GM23338 (cell line): ENCODE results near the gene FFAR3. TPM values are rescaled to one million over a fixed set of nuclear protein-coding genes. Genes with fewer than 3 reads are reported as not detected.

ENCODE experiments used
- ATAC-seq: fragments of 200-7000 bp; cut with Tn5 transposase; 3 replicates; pipeline ENCODE4 v1.9.1; 2020
- DNase-seq: peaks from one replicate; pipeline ENCODE4 v3.0.0-alpha.2; 2015; ENCODE audit warnings: low spot score
- H2AFZ ChIP-seq: fragments of 200-600 bp; sonication (generic); 2 replicates; pipeline ENCODE4 v1.8.0; 2016; ENCODE audit warnings: antibody characterized with exemption, mild to moderate bottlenecking, moderate library complexity
- H3F3A ChIP-seq: fragments of 200-600 bp; sonication (generic); replicated peaks from 2 replicates; pipeline ENCODE4 v1.8.0; 2017; ENCODE audit warnings: antibody characterized with exemption, mixed run types, low read depth
- H3K27ac ChIP-seq: fragments of 200-600 bp; sonication (generic); 2 replicates; pipeline ENCODE4 v1.6.1; 2016; ENCODE audit warnings: low read depth
- H3K27me3 ChIP-seq: fragments of 200-600 bp; sonication (generic); 2 replicates; pipeline ENCODE4 v1.8.0; 2016; ENCODE audit warnings: mild to moderate bottlenecking, mixed run types, moderate library complexity; ENCODE audit not compliant: insufficient read depth
- H3K36me3 ChIP-seq: fragments of 200-600 bp; sonication (generic); 2 replicates; pipeline ENCODE4 v1.8.0; 2016; ENCODE audit warnings: mild to moderate bottlenecking; ENCODE audit not compliant: insufficient read depth
- H3K4me1 ChIP-seq: fragments of 200-600 bp; sonication (generic); 2 replicates; pipeline ENCODE4 v1.8.0; 2016; ENCODE audit warnings: mild to moderate bottlenecking, moderate library complexity; ENCODE audit not compliant: insufficient read depth
- H3K4me2 ChIP-seq: fragments of 200-600 bp; sonication (generic); 2 replicates; pipeline ENCODE4 v1.7.1; 2017; ENCODE audit warnings: mixed run types
- H3K4me3 ChIP-seq: fragments of 200-600 bp; sonication (generic); 2 replicates; pipeline ENCODE4 v1.6.1; 2016; ENCODE audit warnings: mixed run types
- H3K79me2 ChIP-seq: fragments of 200-600 bp; sonication (generic); replicated peaks from 2 replicates; pipeline ENCODE4 v1.8.0; 2017; ENCODE audit warnings: mild to moderate bottlenecking; ENCODE audit not compliant: insufficient read depth
- H3K9me2 ChIP-seq: fragments of 200-600 bp; sonication (generic); 2 replicates; pipeline ENCODE4 v1.8.0; 2017; ENCODE audit not compliant: insufficient read depth
- H4K20me1 ChIP-seq: fragments of 200-600 bp; sonication (generic); replicated peaks from 2 replicates; pipeline ENCODE4 v1.8.0; 2017; ENCODE audit warnings: mild to moderate bottlenecking; ENCODE audit not compliant: insufficient read depth
- H3K27ac Mint-ChIP-seq: 2 replicates; pipeline ENCODE4 v1.8.0; 2020; ENCODE audit warnings: inconsistent platforms, mild to moderate bottlenecking, moderate library complexity, mixed read lengths
- H3K27me3 Mint-ChIP-seq: 3 replicates; pipeline ENCODE4 v1.8.0; 2022; ENCODE audit warnings: low read depth, mild to moderate bottlenecking, moderate library complexity, mixed read lengths, inconsistent platforms; ENCODE audit not compliant: insufficient read depth, poor library complexity
- H3K36me3 Mint-ChIP-seq: 3 replicates; pipeline ENCODE4 v1.8.0; 2021; ENCODE audit warnings: low read depth, mild to moderate bottlenecking, inconsistent platforms, moderate library complexity, mixed read lengths
- H3K4me1 Mint-ChIP-seq: 3 replicates; pipeline ENCODE4 v1.8.0; 2020; ENCODE audit warnings: mild to moderate bottlenecking, inconsistent platforms, mixed read lengths
- H3K4me3 Mint-ChIP-seq: 3 replicates; pipeline ENCODE4 v1.8.0; 2021; ENCODE audit warnings: moderate library complexity, mild to moderate bottlenecking, inconsistent platforms, mixed read lengths
- H3K9me3 Mint-ChIP-seq: 3 replicates; pipeline ENCODE4 v1.8.0; 2020; ENCODE audit warnings: moderate library complexity, mild to moderate bottlenecking, inconsistent platforms, mixed read lengths
- CREB1 ChIP-seq: fragments of 250-450 bp; sonication (Bioruptor Pico); IDR thresholded peaks from 2 replicates; pipeline ENCODE4 v1.5.0; 2020; ENCODE audit warnings: low read depth, mild to moderate bottlenecking, moderate library complexity
- CTCF ChIP-seq, 2 experiments: fragments of 200-600 bp in 1 of 2; sonication (generic) in 1 of 2; conservative IDR thresholded peaks; 2 replicates each; pipeline versions ENCODE4 v1.5.1 to v1.6.1; 2016 to 2017; ENCODE audit warnings: antibody characterized with exemption in 2 of 2, low read depth in 2 of 2, mild to moderate bottlenecking in 2 of 2, moderate library complexity in 1 of 2
- ETS1 ChIP-seq: IDR thresholded peaks from 2 replicates; pipeline ENCODE4 v1.6.1; 2016; ENCODE audit warnings: antibody characterized with exemption
- EZH2 ChIP-seq: fragments of 200-600 bp; sonication (generic); IDR thresholded peaks from one replicate; pipeline ENCODE4 v1.8.0; 2017; ENCODE audit warnings: antibody characterized with exemption, mild to moderate bottlenecking, low read depth; ENCODE audit not compliant: unreplicated experiment
- EZH2phosphoT487 ChIP-seq: fragments of 200-600 bp; sonication (generic); IDR thresholded peaks from one replicate; pipeline ENCODE4 v1.8.1; 2018; ENCODE audit warnings: antibody characterized with exemption; ENCODE audit not compliant: unreplicated experiment
- JUNB ChIP-seq: IDR thresholded peaks from one replicate; pipeline ENCODE4 v1.6.1; 2016; ENCODE audit warnings: antibody characterized with exemption; ENCODE audit not compliant: unreplicated experiment
- NANOG ChIP-seq: IDR thresholded peaks from 2 replicates; pipeline ENCODE4 v1.6.1; 2016; ENCODE audit warnings: antibody characterized with exemption, borderline replicate concordance
- POLR2AphosphoS5 ChIP-seq: IDR thresholded peaks from 2 replicates; pipeline ENCODE4 v1.6.1; 2016; ENCODE audit warnings: antibody characterized with exemption, low read depth
- REST ChIP-seq: IDR thresholded peaks from one replicate; pipeline ENCODE4 v1.6.1; 2018; ENCODE audit warnings: antibody characterized with exemption; ENCODE audit not compliant: unreplicated experiment
- STAT1 ChIP-seq: IDR thresholded peaks from one replicate; pipeline ENCODE4 v1.6.1; 2016; ENCODE audit warnings: antibody characterized with exemption; ENCODE audit not compliant: unreplicated experiment
- ZNF114 ChIP-seq: fragments of 250-450 bp; sonication (Bioruptor Pico); IDR thresholded peaks from 2 replicates; pipeline ENCODE4 v1.5.0; 2020; ENCODE audit warnings: mild to moderate bottlenecking, moderate library complexity
- ZNF331 ChIP-seq: fragments of 250-450 bp; sonication (Bioruptor Pico); IDR thresholded peaks from 2 replicates; pipeline ENCODE4 v1.5.0; 2020; ENCODE audit warnings: low read depth, mild to moderate bottlenecking, moderate library complexity
- ZNF462 ChIP-seq: fragments of 250-450 bp; sonication (Bioruptor Pico); IDR thresholded peaks from 2 replicates; pipeline ENCODE4 v1.5.0; 2020; ENCODE audit warnings: mild to moderate bottlenecking, moderate library complexity
- polyA plus RNA-seq: library from polyadenylated mRNA; unstranded; fragments of >200 nt; fragmentation: Nextera tagmentation; extraction: Ambion mirVana; gene quantifications from 2 replicates; pipeline ENCODE4 v1.2.1, GENCODE V29; 2016
- total RNA-seq: library from RNA; depleted of rRNA; stranded (reverse); fragments of >200 nt; shearing (Covaris generic); gene quantifications from 2 replicates; pipeline ENCODE4 v1.2.3, GENCODE V29; 2014

The FFAR3 gene
- total and polyA plus RNA-seq, 2 experiments from 2014 or later = 0.35 TPM; not detected in 1

GRCh38 chr19:35342430-35342829, 15.8 kb upstream of the FFAR3 start:
- Histone ChIP-seq H3K9me2 (no peaks in the 10 kb centered on the region), H3K79me2 (no peaks in the 10 kb centered on the region), H2AFZ (no peak overlapping the region), H3K4me3 (no peak overlapping the region), H3K27me3 (no peaks in the 10 kb centered on the region), H3F3A (no peaks in the 10 kb centered on the region), H3K27ac (no peak overlapping the region), H3K36me3 (no peaks in the 10 kb centered on the region), H3K4me2 (no peak overlapping the region), H4K20me1 (no peaks in the 10 kb centered on the region), H3K4me1 (no peaks in the 10 kb centered on the region)
- Mint-ChIP-seq H3K27me3 (peaks cover 5% of the 10 kb centered on the region), H3K4me1 (0 out of 3 replicates have a peak, but pooled peaks cover 8% of the 10 kb centered on the region), H3K27ac (no peak overlapping the region), H3K9me3 (no peaks in the 10 kb centered on the region), H3K36me3 (no peaks in the 10 kb centered on the region), H3K4me3 (no peak overlapping the region)
- DNase-seq (peak; percentile 32), ATAC-seq (peak; percentile 88)
- TF ChIP-seq CTCF (conservative IDR thresholded peaks at IDR 0.05; ENCODE audit: low read depth in 2 of 2) (no peak), CREB1 (CRISPR knock-in tag) (no peak), STAT1 (no peak), EZH2phosphoT487 (no peak), JUNB (no peak), ZNF462 (no peak), ETS1 (no peak), EZH2 (no peak), ZNF331 (CRISPR knock-in tag) (no peak), POLR2AphosphoS5 (no peak), ZNF114 (CRISPR knock-in tag) (no peak), REST (no peak), NANOG (no peak)
